Endometrium (tissue), 2 donors: ENCODE results near the gene TACC2.

Source experiments
- FAIRE-seq: peaks from 2 replicates; lab custom pipeline; 2012; peaks lifted over from hg19 to GRCh38; lab: Jason Lieb, UNC
- donor health status: control.
- donor health status: control.

The TACC2 gene

GRCh38 chr10:122229666-122230065 is 240.7 kb downstream of the TACC2 start:
- no peak for FAIRE-seq

- no peak for FAIRE-seq
Measured at GRCh38 chr10:122230222-122230621, 241.3 kb downstream of the TACC2 start.

GRCh38 chr10:122232769-122233168 is 243.8 kb downstream of the TACC2 start:
- no peak for FAIRE-seq

- FAIRE-seq, result no peak
Measured at GRCh38 chr10:122233857-122234348, 244.9 kb downstream of the TACC2 start.

- FAIRE-seq, result no peak
Measured at GRCh38 chr10:122234416-122234815, 245.5 kb downstream of the TACC2 start.

GRCh38 chr10:122236690-122237306 is 247.8 kb downstream of the TACC2 start:
- no peak for FAIRE-seq

GRCh38 chr10:122237331-122237990 is 248.5 kb downstream of the TACC2 start:
- no peak for FAIRE-seq

GRCh38 chr10:122239578-122240257 is 250.8 kb downstream of the TACC2 start:
- no peak for FAIRE-seq

- no peak for FAIRE-seq
Measured at GRCh38 chr10:122240401-122240800, 251.4 kb downstream of the TACC2 start.

GRCh38 chr10:122241836-122242235 is 252.9 kb downstream of the TACC2 start:
- no peak for FAIRE-seq

GRCh38 chr10:122243550-122243949 is 254.6 kb downstream of the TACC2 start:
- no peak for FAIRE-seq

- FAIRE-seq, result no peak
Measured at GRCh38 chr10:122244001-122244975, 255.3 kb downstream of the TACC2 start.

GRCh38 chr10:122245136-122245535 is 256.2 kb downstream of the TACC2 start:
- no peak for FAIRE-seq

- FAIRE-seq, result no peak
Measured at GRCh38 chr10:122245897-122246296, 256.9 kb downstream of the TACC2 start.

- FAIRE-seq, result no peak
Measured at GRCh38 chr10:122246830-122247520, 258.0 kb downstream of the TACC2 start.

GRCh38 chr10:122248356-122249302 is 259.7 kb downstream of the TACC2 start:
- no peak for FAIRE-seq

GRCh38 chr10:122249303-122249850 is 260.4 kb downstream of the TACC2 start:
- FAIRE-seq, result no peak

GRCh38 chr10:122249991-122250750 is 261.2 kb downstream of the TACC2 start:
- no peak for FAIRE-seq
